GM19351 (cell line): Measurements from ENCODE around the gene FBXO30.

Experiments
- ATAC-seq: cut with Tn5 transposase; IDR thresholded peaks from one replicate; pipeline ENCODE4 v1.9.1; 2021; ENCODE audit warnings: mild to moderate bottlenecking, moderate library complexity; ENCODE audit not compliant: unreplicated experiment

The FBXO30 gene

GRCh38 chr6:145818796-145819195 lies 4.2 kb upstream of the FBXO30 start:
- ATAC-seq: no peak

DNA sequence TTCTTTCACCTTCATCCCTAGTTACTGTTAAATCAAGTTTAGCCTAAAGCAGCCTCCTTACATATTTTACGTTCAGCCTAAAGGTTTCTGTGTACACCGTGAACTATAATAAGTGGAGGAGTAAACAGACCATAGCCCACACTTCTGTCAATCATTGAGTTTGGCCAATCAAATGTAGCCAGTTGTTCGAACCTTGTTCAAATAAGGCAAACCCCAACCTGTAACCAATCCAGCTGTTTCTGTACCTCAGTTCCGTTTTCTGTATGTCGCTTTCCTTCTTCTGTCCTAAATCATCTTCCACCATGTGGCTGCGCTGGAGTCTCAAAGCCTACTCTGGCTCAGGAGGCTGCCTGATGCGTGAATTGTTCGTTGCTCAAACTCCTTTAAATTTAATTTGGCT lies 1.8 kb upstream of the FBXO30 start:
- ATAC-seq: no peak

- ATAC-seq: peak; percentile 15
These were observed 997 bp upstream of the FBXO30 start for GRCh38 chr6:145815309-145816274.

DNA sequence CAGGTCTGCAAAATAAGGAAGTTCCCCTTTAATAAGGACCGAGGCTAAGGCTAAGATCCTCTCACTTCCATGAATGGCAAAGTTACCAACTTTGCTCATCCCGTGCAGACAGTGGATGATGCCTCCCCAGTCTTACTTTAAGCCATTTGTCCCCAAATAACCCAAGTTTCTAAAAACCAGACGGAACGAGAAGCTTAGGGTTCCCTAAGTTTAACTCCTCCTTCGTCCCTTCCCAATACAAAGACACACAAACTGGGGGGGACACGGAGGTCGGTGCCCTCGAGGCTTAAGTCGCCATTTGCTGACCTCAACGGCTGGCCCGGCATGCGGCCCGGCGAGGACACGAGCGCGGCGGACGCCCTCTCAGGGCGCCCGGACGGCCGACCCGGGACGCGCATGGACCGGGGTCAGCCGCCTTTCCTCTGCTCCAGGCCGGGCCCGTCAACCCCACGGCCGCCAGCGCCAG lies 527 bp downstream of the FBXO30 start:
- ATAC-seq: peak; percentile 13

DNA sequence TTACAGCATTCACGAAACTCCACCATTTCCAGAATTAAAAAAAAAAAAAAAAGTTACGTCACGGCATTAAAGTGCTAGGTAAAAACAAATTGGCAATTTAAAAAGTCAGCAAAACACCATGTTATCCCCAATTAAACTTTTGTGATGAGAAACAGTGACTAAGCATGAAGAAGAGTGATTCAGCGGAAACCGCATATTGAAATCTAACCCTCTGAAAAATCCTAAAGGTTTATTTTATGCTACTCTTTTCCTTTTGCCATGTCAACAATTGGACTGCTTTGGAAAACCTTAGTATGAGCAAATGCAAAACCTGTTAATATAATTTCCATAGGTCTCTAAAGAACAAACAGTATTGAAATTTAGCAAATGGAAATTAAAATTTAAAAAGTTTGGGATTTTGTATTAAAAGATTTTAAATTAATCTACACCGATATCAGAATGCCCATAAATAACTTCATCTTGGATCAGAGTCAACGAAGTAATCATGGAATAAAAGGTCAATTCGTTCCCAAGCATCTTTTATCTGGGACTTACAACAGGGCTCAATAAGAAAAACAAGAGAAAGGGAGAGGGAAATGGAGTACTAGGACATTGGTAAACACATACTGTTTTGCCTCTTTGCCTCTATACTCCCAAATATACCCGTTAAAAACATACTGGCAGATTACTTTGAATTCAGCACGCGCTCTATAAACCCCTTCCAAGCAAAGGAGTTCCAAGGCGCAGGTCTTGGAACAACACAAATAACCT lies 1.1 kb downstream of the FBXO30 start:
- no peak for ATAC-seq

DNA sequence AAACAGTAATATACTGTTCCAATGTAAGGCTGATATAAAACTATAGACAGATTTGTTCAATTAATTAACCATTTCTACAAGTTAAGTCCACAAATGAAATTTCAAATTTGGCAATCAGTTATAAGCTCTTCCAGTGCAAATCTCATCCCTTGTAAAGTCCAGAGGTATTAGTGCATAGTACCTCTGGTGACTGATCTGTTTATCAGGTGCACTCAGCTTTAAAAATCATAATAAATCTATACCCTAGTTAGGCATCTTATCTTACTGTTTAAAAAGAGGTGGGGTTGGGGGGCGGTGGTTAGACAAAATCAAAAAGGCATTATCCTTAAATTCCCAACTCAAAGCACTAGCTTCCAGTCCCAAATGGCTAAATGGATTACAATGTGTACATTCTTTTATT lies 2.9 kb downstream of the FBXO30 start:
- no peak for ATAC-seq

GRCh38 chr6:145809785-145810184 lies 4.8 kb downstream of the FBXO30 start:
- no peak for ATAC-seq

GRCh38 chr6:145809211-145809610 lies 5.4 kb downstream of the FBXO30 start:
- peak; percentile 84 for ATAC-seq

DNA sequence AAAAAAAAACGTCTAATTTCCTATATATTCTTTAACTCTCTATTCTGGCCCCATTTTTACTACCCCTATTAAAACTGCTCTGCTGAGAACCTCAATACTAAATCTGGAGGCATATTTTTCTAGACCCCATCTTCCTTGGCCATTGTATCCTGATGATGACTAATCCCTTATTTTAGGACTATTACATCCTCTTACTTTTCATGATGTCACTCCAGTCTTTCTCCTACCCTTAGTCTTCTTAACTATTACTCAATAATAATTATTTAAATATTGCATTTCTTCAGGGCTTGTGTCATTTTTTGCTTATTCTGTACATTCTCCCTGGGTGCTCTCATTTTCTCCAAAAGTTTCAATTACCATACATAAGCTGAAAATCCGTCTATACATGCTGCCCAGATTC lies 6.4 kb downstream of the FBXO30 start:
- no peak for ATAC-seq

DNA sequence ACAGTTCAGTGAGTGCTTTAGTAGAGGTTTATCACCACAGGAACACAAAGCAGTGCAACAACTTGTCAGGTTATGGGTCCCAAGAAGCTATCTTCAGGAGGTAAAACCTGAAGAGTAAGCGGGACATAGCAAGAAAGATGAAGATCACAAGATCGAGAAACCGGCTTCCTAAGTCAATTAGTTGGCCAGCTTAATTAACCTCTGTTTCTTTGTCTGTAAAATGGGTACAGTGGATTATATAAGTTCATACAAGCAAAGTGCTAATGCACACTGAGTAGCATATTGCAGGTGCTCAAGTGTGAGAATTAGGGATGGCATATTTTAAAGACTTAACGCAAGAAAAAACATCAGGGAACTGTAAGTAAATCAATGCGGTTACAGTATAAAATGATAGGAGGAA lies 12.5 kb downstream of the FBXO30 start:
- no peak for ATAC-seq

DNA sequence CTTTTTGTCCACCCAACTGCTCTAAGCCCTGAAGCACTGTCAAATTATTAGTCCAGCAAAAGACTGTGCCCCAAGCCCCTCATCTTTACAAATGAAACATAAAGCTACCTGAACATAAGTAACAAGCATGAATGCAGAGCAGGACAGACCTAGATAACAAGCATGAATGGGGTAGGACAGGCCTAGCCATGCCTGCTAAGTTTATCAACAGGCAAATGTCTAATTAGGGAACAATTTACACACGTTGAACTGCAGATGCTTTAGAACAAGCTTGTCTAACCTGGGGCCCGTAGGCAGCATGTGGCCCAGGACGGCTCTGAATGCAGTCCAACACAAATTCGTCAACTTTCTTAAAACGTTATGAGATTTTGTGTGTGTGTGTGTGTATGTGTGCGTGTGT lies 13.6 kb downstream of the FBXO30 start:
- ATAC-seq: no peak

GRCh38 chr6:145798530-145798929 lies 16.1 kb downstream of the FBXO30 start:
- ATAC-seq: no peak

- ATAC-seq: no peak
These were observed 25.2 kb downstream of the FBXO30 start for GRCh38 chr6:145789443-145789842.

DNA sequence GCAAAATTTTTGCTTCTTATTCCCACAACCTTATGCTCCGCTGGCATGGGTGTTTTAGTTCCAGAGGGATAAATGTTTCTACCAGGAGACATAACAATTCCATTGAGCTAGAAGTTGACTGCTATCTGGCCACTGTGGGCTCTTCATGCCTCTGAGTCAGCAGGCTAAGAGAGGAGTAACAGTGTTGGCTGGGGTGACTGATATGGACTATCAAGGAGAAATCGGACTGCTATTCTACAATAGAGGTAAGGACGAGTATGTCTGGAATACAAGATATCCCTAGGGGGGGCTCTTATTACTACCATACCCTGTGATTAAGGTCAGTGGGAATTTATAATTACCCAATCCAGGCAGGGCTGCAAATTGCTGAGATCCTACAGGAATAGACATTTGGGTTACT lies 26.9 kb downstream of the FBXO30 start:
- ATAC-seq: no peak

GRCh38 chr6:145784683-145785082 lies 29.9 kb downstream of the FBXO30 start:
- peak; percentile 92 for ATAC-seq

DNA sequence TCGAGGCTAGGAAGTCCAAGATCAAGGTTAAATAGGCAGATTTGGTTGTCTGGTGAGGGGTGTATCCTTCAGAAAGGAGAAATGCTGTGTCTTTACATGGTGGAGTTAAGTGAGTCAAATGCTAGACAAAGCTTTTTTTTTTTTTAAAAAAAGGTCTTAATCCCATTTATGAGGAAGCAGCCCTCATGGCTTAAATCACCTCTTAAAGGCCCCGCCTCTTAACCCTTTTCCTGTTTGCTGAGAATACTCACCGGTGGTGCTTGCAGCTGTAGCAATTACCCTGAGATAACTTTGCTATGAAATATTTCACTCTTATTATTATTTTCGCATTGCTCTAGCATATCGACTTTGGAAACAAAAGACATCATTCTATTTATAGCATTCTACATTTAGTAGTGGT lies 30.8 kb downstream of the FBXO30 start:
- ATAC-seq: no peak

- ATAC-seq: no peak
These were observed 41.7 kb downstream of the FBXO30 start for GRCh38 chr6:145772846-145773245.

GRCh38 chr6:145765449-145765848 lies 49.1 kb downstream of the FBXO30 start:
- no peak for ATAC-seq

DNA sequence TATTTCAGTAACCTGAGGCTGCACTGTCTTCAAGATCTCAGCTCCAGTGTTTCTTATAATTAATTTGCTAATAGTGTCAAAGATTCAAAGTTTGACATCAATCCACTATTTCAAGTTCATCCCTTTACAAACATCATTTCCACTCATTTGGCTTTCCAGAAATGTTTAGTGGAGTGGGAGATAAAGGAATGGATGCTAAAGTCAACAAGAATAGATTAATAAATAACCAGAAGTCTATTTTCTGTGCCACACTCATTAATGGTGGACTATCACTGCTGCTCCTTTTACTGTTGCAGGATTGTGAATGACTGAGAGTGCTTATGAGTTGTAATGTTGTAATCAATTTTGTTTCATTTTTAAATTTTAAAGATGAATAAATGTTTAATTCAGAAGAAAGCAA lies 50.9 kb downstream of the FBXO30 start:
- no peak for ATAC-seq

DNA sequence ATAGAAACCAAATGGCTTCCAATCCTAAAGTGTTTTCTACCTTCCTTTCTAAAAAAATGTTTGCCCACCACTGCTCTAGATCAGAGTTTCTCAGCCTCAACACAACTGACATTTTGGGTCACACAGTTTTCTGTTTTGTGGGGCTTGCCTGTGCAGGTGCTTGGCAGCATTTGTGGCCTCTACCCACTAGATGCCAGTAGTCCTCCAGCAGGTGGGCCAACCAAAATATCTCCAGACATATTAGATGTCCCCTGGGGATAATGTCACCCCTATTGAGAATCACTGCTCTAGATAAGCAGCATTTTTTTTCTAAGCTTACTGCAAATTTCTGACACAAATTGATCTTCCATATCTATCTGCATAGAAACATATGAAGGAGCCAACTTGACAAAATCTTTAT lies 53.0 kb downstream of the FBXO30 start:
- peak; percentile 61 for ATAC-seq

- no peak for ATAC-seq
These were observed 56.5 kb downstream of the FBXO30 start for GRCh38 chr6:145758113-145758512.

DNA sequence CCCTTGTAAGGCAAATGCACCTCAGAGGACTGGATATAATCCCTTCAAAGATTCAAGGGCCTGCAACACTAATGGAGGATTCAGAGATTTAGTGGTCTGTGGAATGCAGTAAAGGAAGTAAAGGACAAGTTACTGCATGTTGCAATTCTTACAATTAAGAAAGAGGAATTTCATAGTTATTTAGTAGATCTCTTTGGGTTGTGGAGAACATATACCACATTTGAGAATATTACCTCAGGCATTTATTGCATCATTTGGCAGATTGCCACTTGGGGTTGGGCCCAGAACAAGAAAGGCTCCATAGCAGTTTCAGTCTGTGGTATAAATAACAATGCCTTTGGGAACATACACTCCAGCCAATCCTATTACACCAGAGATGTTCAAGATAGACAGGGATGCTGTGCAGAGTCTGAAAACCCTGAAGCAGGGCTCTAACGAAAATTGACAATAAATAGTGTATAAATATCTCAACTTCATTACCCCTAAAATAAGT lies 58.4 kb downstream of the FBXO30 start:
- ATAC-seq: no peak
